ENCODE results near the gene SAFB. TPM values are rescaled to one million over a fixed set of nuclear protein-coding genes. Genes with fewer than 3 reads are reported as not detected.

The SAFB gene
- total RNA-seq, 1 experiment from 2014 or later: 143 TPM

GRCh38 chr19:5644037-5644436, 21.2 kb downstream of the SAFB start:
- Histone ChIP-seq H3K9me2 (ENCODE audit: insufficient read depth) (no peaks in the 10 kb centered on the region), H3K4me1 (ENCODE audit: control insufficient read depth in 1 of 2, insufficient read depth in 2 of 2, low read length in 2 of 2) (no peaks in the 10 kb centered on the region), H3K36me3 (ENCODE audit: control insufficient read depth in 1 of 2, insufficient read depth in 2 of 2, low read length in 2 of 2) (peaks cover 50 to 68% of the 10 kb centered on the region in 2 experiments; a peak in 3 of 4 replicates), H3K79me2 (ENCODE audit: insufficient read depth, low read length) (peaks cover 96% of the 10 kb centered on the region), H2AFZ (ENCODE audit: low read depth, low read length, poor library complexity, severe bottlenecking) (no peak overlapping the region), H3K27me3 (ENCODE audit: insufficient read depth, low read length) (no peaks in the 10 kb centered on the region), H3K9ac (ENCODE audit: low read length) (no peak overlapping the region), H4K20me1 (ENCODE audit: insufficient read depth) (peaks cover 21% of the 10 kb centered on the region; the same call in 1 of the 2 replicates), H3K4me2 (ENCODE audit: low read length) (no peak overlapping the region), H3K4me3 (replicated peaks in 1 of 2; ENCODE audit: low read depth in 1 of 2, low read length in 2 of 2) (no peak overlapping the region), H3K27ac (ENCODE audit: low read depth, low read length) (no peak overlapping the region), H3K9me3 (ENCODE audit: control insufficient read depth in 1 of 2, insufficient read depth in 1 of 2, low read depth in 1 of 2, low read length in 2 of 2) (no peaks in the 10 kb centered on the region)
- BruUV-seq (replicated peaks): no TSS peak
- POLR2A ChIA-PET: no interaction called here
- intact Hi-C loops (cut with micrococcal nuclease): no loop called here
- TF ChIP-seq EGR1 (IDR thresholded peaks at IDR 0.05; ENCODE audit: low read depth): no peak
- TF ChIP-seq ZNF274 (IDR thresholded peaks at IDR 0.05; ENCODE audit: low read depth, low read length): no peak
- TF ChIP-seq POLR2A (IDR thresholded peaks at IDR 0.05; ENCODE audit: borderline replicate concordance, extremely low read depth, insufficient read depth, insufficient read length): no peak
- ATAC-seq (no peak), DNase-seq (ENCODE audit: low read depth, low spot score) (no peak)
- CTCF ChIA-PET: no interaction called here
- RAD21 ChIA-PET (ENCODE audit: low non-redundant PET in 1 of 2, low total read pairs in 2 of 2, uncharacterized antibody in 2 of 2, unreplicated experiment in 2 of 2): no interaction called here

GRCh38 chr19:5645409-5645808, 22.5 kb downstream of the SAFB start:
- Histone ChIP-seq H3K9me3 (ENCODE audit: control insufficient read depth in 1 of 2, insufficient read depth in 1 of 2, low read depth in 1 of 2, low read length in 2 of 2) (no peaks in the 10 kb centered on the region), H3K4me1 (ENCODE audit: control insufficient read depth in 1 of 2, insufficient read depth in 2 of 2, low read length in 2 of 2) (no peaks in the 10 kb centered on the region), H3K27ac (ENCODE audit: low read depth, low read length) (no peak overlapping the region), H3K27me3 (ENCODE audit: insufficient read depth, low read length) (no peaks in the 10 kb centered on the region), H3K9me2 (ENCODE audit: insufficient read depth) (no peaks in the 10 kb centered on the region), H3K36me3 (ENCODE audit: control insufficient read depth in 1 of 2, insufficient read depth in 2 of 2, low read length in 2 of 2) (peaks cover 58 to 77% of the 10 kb centered on the region in 2 experiments), H2AFZ (ENCODE audit: low read depth, low read length, poor library complexity, severe bottlenecking) (no peak overlapping the region), H3K4me3 (replicated peaks in 1 of 2; ENCODE audit: low read depth in 1 of 2, low read length in 2 of 2) (no peak overlapping the region), H4K20me1 (ENCODE audit: insufficient read depth) (peaks cover 19% of the 10 kb centered on the region; the same call in 1 of the 2 replicates), H3K4me2 (ENCODE audit: low read length) (no peak overlapping the region), H3K9ac (ENCODE audit: low read length) (no peak overlapping the region), H3K79me2 (ENCODE audit: insufficient read depth, low read length) (peaks cover 91% of the 10 kb centered on the region)
- ChIA-PET CTCF (no interaction called here), POLR2A (no interaction called here), RAD21 (ENCODE audit: low non-redundant PET in 1 of 2, low total read pairs in 2 of 2, uncharacterized antibody in 2 of 2, unreplicated experiment in 2 of 2) (no interaction called here)
- no peak for ATAC-seq
- TF ChIP-seq ELF1 (IDR thresholded peaks at IDR 0.05; ENCODE audit: borderline replicate concordance, low read depth) (no peak), CBX3 (IDR thresholded peaks at IDR 0.05; ENCODE audit: low read depth) (no peak), SP1 (IDR thresholded peaks at IDR 0.05; ENCODE audit: low read depth) (no peak), SRF (IDR thresholded peaks at IDR 0.05; ENCODE audit: low read depth) (no peak), REST (IDR thresholded peaks at IDR 0.05; ENCODE audit: low read depth) (no peak), TCF7L2 (IDR thresholded peaks at IDR 0.05; ENCODE audit: borderline replicate concordance, extremely low read depth, insufficient read depth, insufficient read length) (no peak), POLR2A (IDR thresholded peaks at IDR 0.05; ENCODE audit: borderline replicate concordance, extremely low read depth, insufficient read depth, insufficient read length) (no peak), JUND (IDR thresholded peaks at IDR 0.05) (no peak), YY1 (IDR thresholded peaks at IDR 0.05; ENCODE audit: extremely low read depth, insufficient replicate concordance, low read depth, low read length) (no peak), EZH2 (IDR thresholded peaks at IDR 0.05) (no peak), EGR1 (IDR thresholded peaks at IDR 0.05; ENCODE audit: low read depth) (no peak), MAX (IDR thresholded peaks at IDR 0.05) (no peak), CEBPB (IDR thresholded peaks at IDR 0.05; ENCODE audit: low read depth) (no peak), ZFX (IDR thresholded peaks at IDR 0.05) (no peak)
- DNase-seq (ENCODE audit: low read depth, low spot score): no peak
- intact Hi-C loops (cut with micrococcal nuclease): no loop called here
- no TSS peak for BruUV-seq (replicated peaks)
